Upper lobe of left lung (tissue), 4 donors: ENCODE measurements around the gene XIRP2.

Experiments
- POLR2A ChIP-seq, 4 donors: fragments of 450-650 bp; IDR thresholded peaks; one replicate each; pipeline ENCODE4 v1.5.1; 2016 to 2017; ENCODE audit warnings: antibody characterized with exemption in 4 of 4, mild to moderate bottlenecking in 2 of 4
- TF ChIP-seq, protein P1 (sequence below), 6 experiments: fragments of 450-650 bp in 4 of 6; fragments of 200-600 bp in 2 of 6; sonication (generic) in 2 of 6; IDR thresholded peaks; one replicate each; pipeline ENCODE4 v1.5.1; 2016 to 2019; ENCODE audit warnings: antibody characterized with exemption in 6 of 6

DNA sequence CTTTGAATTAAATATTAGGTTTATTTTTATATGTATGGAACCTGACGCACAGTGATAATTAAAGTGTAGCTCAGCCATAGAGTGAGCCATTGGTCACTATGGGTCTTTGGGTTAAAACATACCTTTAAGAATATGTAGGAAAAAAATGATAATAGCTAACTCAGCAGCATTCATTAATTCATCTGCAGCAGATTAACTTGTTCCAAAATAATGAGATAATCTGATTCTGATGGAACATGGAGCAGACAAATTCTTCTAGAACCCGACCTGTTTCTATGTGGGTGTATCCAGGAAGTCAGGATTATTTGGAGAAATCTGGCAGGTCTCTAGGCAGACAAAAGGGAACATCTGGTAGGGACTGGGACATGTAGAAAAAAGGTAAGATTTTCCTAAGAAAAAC, at the start of gene XIRP2:
- TF ChIP-seq, protein P1, sequence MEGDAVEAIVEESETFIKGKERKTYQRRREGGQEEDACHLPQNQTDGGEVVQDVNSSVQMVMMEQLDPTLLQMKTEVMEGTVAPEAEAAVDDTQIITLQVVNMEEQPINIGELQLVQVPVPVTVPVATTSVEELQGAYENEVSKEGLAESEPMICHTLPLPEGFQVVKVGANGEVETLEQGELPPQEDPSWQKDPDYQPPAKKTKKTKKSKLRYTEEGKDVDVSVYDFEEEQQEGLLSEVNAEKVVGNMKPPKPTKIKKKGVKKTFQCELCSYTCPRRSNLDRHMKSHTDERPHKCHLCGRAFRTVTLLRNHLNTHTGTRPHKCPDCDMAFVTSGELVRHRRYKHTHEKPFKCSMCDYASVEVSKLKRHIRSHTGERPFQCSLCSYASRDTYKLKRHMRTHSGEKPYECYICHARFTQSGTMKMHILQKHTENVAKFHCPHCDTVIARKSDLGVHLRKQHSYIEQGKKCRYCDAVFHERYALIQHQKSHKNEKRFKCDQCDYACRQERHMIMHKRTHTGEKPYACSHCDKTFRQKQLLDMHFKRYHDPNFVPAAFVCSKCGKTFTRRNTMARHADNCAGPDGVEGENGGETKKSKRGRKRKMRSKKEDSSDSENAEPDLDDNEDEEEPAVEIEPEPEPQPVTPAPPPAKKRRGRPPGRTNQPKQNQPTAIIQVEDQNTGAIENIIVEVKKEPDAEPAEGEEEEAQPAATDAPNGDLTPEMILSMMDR (IDR thresholded peaks at IDR 0.05) = no peak
- no peak for TF ChIP-seq POLR2A (IDR thresholded peaks at IDR 0.05)
